ENCODE results near the gene GPR135.

Gene GPR135

DNA sequence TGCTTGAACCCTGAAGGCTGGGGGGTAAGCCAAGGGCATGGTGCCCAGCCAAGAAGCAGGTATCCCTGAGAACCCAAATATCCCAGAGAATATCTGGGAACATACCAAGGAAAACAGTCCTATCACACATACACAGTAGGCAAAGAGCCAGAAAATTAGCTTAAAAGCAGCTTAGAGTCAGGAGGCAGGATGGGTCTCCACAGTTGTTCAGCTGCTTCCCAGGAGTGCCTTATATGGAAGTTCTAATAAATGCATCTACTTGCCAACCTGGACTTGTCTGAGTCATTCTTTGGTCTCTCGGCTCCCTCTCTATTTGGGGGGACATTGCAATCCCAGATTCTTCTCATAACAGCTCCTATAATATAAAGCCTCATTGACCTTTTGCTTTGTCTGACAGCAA is 9.0 kb upstream of the GPR135 start:
- TF ChIP-seq, protein P1, sequence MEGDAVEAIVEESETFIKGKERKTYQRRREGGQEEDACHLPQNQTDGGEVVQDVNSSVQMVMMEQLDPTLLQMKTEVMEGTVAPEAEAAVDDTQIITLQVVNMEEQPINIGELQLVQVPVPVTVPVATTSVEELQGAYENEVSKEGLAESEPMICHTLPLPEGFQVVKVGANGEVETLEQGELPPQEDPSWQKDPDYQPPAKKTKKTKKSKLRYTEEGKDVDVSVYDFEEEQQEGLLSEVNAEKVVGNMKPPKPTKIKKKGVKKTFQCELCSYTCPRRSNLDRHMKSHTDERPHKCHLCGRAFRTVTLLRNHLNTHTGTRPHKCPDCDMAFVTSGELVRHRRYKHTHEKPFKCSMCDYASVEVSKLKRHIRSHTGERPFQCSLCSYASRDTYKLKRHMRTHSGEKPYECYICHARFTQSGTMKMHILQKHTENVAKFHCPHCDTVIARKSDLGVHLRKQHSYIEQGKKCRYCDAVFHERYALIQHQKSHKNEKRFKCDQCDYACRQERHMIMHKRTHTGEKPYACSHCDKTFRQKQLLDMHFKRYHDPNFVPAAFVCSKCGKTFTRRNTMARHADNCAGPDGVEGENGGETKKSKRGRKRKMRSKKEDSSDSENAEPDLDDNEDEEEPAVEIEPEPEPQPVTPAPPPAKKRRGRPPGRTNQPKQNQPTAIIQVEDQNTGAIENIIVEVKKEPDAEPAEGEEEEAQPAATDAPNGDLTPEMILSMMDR (conservative IDR thresholded peaks at IDR 0.05; ENCODE audit: low read depth, low read length): no peak
- Histone ChIP-seq H3K79me2 (ENCODE audit: insufficient read depth, low read depth) (no peaks in the 10 kb centered on the region), H4K20me1 (ENCODE audit: insufficient read depth) (no peaks in the 10 kb centered on the region), H2AFZ (ENCODE audit: low read depth) (no peak overlapping the region), H3K27me3 (ENCODE audit: insufficient read depth, low read depth) (no peaks in the 10 kb centered on the region), H3K36me3 (ENCODE audit: insufficient read depth) (no peaks in the 10 kb centered on the region), H3K4me2 (no peak overlapping the region), H3K4me3 (IDR thresholded peaks at IDR 0.05; ENCODE audit: insufficient read depth, low read depth, low read length) (no peak overlapping the region), H3K9ac (no peak overlapping the region), H3K4me1 (ENCODE audit: low read depth, poor library complexity, severe bottlenecking) (no peaks in the 10 kb centered on the region), H3K27ac (no peak overlapping the region)

DNA sequence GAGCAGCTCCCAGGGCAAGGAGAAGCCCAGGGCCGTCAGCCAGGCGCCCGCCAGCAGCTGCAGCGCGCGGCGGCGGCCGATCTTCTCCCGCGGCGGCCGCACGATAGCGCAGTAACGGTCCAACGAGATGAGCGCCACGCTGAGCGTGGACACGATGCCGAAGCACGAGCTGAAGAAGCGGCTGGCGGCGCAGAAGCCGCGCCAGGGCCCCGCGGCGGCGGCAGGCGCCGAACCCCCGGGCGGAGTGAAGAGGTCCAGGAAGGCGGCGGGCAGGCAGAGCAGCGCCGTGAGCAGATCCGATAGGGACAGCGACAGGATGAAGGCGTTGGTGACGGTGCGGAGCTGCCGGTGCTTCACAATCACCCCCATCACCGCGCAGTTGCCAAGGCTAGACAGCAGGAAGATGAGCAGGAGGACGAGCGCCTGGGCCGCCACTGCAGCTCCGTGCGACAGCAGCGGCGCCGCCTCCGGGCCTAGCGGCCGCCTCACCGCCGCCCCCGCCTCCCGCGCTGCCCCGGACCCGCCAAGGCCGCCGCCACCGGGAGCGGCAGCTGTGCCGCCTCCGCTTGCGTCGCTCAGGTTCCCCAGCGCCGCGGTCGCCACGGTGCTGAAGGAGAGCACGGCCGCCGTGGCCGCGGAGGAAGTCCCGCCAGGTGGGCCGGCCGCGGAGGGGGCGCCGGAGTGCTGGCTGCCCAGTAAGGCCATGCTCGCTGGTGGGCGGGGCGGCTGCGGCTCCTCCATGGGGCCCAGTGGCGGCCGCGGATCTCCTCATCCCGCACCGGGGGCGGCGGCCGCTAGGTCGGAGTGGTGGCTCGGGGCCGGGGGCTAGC is 479 bp downstream of the GPR135 start:
- no peak overlapping the region for H3K4me3 ChIP-seq (IDR thresholded peaks at IDR 0.05; ENCODE audit: insufficient read depth, low read depth, low read length)
- H3K27ac ChIP-seq: no peak overlapping the region
- H3K27me3 ChIP-seq (ENCODE audit: insufficient read depth, low read depth): no peaks in the 10 kb centered on the region
- H3K4me2 ChIP-seq: no peak overlapping the region; the same call in 1 of the 2 replicates
- no peak overlapping the region for H3K9ac ChIP-seq
- no peak overlapping the region for H2AFZ ChIP-seq (ENCODE audit: low read depth)
- no peaks in the 10 kb centered on the region for H3K79me2 ChIP-seq (ENCODE audit: insufficient read depth, low read depth)
- TF ChIP-seq, protein P1 (conservative IDR thresholded peaks at IDR 0.05; ENCODE audit: low read depth, low read length): no peak
- no peaks in the 10 kb centered on the region for H3K36me3 ChIP-seq (ENCODE audit: insufficient read depth)
- H4K20me1 ChIP-seq (ENCODE audit: insufficient read depth): no peaks in the 10 kb centered on the region
- no peaks in the 10 kb centered on the region for H3K4me1 ChIP-seq (ENCODE audit: low read depth, poor library complexity, severe bottlenecking)

DNA sequence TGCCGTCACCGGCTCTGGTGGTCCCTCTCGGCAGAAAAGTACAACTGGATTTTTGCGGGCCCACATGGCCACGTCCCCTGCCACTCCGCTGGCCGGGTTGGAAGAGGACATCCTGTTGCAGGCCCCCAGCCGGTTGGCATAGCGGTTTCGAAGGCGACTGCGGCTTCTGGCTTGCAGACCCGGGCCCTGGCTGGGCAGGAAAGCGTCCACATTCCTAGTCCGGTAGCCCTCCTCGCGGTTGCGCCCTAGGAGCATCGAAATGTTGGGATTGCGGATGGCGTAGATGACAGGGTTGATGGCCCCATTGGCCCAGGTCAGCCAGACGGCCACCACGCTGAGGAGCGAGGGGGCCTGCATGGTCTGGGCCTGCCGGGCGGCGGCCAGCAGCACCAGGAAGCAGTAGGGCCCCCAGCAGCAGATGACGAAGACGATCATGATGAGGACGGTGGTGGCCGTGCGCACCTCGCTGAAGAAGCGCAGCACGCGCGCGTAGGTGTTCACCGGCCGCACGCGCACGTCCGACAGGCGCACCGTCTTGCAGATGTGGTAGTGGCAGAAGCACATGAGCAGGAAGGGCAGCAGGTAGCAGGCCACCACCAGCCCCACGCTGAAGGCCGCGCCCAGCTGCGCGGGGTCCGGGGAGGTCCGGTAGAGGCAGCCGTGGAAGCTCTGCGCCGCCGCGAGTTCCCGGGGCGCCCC is 1.2 kb downstream of the GPR135 start:
- TF ChIP-seq, protein P1 (conservative IDR thresholded peaks at IDR 0.05; ENCODE audit: low read depth, low read length): no peak
- H3K9ac ChIP-seq: no peak overlapping the region
- H3K4me3 ChIP-seq (IDR thresholded peaks at IDR 0.05; ENCODE audit: insufficient read depth, low read depth, low read length): no peak overlapping the region
- H3K4me2 ChIP-seq: no peak overlapping the region
- H3K4me1 ChIP-seq (ENCODE audit: low read depth, poor library complexity, severe bottlenecking): no peaks in the 10 kb centered on the region
- no peaks in the 10 kb centered on the region for H3K79me2 ChIP-seq (ENCODE audit: insufficient read depth, low read depth)
- H3K27me3 ChIP-seq (ENCODE audit: insufficient read depth, low read depth): no peaks in the 10 kb centered on the region
- no peak overlapping the region for H3K27ac ChIP-seq
- no peaks in the 10 kb centered on the region for H4K20me1 ChIP-seq (ENCODE audit: insufficient read depth)
- no peaks in the 10 kb centered on the region for H3K36me3 ChIP-seq (ENCODE audit: insufficient read depth)
- H2AFZ ChIP-seq (ENCODE audit: low read depth): no peak overlapping the region

DNA sequence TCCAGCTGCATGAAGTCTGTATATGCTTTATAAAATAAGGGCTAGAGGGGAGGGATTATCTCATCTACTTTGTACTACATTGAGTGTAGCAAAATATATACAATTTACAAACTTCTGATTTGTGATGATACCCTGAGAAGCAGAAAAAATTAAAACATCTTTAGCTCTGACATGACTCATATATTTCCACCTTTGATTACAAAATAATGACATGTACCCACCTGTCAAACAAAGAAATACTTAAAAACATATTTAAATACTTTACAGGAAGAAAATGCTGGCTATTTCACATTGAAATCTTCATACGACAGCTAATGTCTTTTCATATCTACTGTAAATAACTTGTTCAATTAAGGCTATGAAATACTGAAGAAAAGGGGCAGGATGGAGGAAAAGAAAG is 3.3 kb downstream of the GPR135 start:
- Histone ChIP-seq H3K9ac (no peak overlapping the region), H3K4me2 (no peak overlapping the region), H3K27me3 (ENCODE audit: insufficient read depth, low read depth) (no peaks in the 10 kb centered on the region), H2AFZ (ENCODE audit: low read depth) (no peak overlapping the region), H3K36me3 (ENCODE audit: insufficient read depth) (no peaks in the 10 kb centered on the region), H4K20me1 (ENCODE audit: insufficient read depth) (no peaks in the 10 kb centered on the region), H3K4me3 (IDR thresholded peaks at IDR 0.05; ENCODE audit: insufficient read depth, low read depth, low read length) (no peak overlapping the region), H3K27ac (no peak overlapping the region), H3K79me2 (ENCODE audit: insufficient read depth, low read depth) (no peaks in the 10 kb centered on the region), H3K4me1 (ENCODE audit: low read depth, poor library complexity, severe bottlenecking) (no peaks in the 10 kb centered on the region)
- TF ChIP-seq, protein P1 (conservative IDR thresholded peaks at IDR 0.05; ENCODE audit: low read depth, low read length): no peak
